Activated B cell treated with CpG ODN at 0.5 μM for 24 hours (primary cell): ENCODE measurements around the gene ZSCAN5A. TPM values are rescaled to one million over a fixed set of nuclear protein-coding genes. Genes with fewer than 3 reads are reported as not detected.

Experiments used
- ATAC-seq: fragments of 200-7000 bp; cut with Tn5 transposase; one replicate; pipeline ENCODE4 v1.10.0; 2021; ENCODE audit warnings: low read depth, mild to moderate bottlenecking, moderate library complexity
- CTCF ChIA-PET: fragments of 350-600 bp; sonication (Branson Sonifier 250); formaldehyde crosslinking; loops from one replicate; lab custom pipeline; 2021; ENCODE audit warnings: antibody characterized with exemption; lab: Charles Lee
- POLR2A ChIA-PET: fragments of 350-600 bp; sonication (Branson Sonifier 250); formaldehyde crosslinking; loops from one replicate; lab custom pipeline; 2021; ENCODE audit warnings: antibody characterized with exemption; lab: Charles Lee
- DNase-seq: peaks from one replicate; pipeline ENCODE4 v3.0.0; 2022
- H3K27ac Mint-ChIP-seq: one replicate; pipeline ENCODE4 v1.8.0; 2020; ENCODE audit warnings: mixed read lengths
- H3K27me3 Mint-ChIP-seq: one replicate; pipeline ENCODE4 v1.8.0; 2021; ENCODE audit warnings: mixed read lengths
- H3K36me3 Mint-ChIP-seq: one replicate; pipeline ENCODE4 v1.8.0; 2021; ENCODE audit warnings: low read depth, mixed read lengths
- H3K4me1 Mint-ChIP-seq: one replicate; pipeline ENCODE4 v1.8.0; 2021; ENCODE audit warnings: mixed read lengths
- H3K4me3 Mint-ChIP-seq: one replicate; pipeline ENCODE4 v1.8.0; 2020; ENCODE audit warnings: mild to moderate bottlenecking, mixed read lengths
- H3K9me3 Mint-ChIP-seq: one replicate; pipeline ENCODE4 v1.8.0; 2020; ENCODE audit warnings: mixed read lengths
- CTCF ChIP-seq: fragments of 200-600 bp; IDR thresholded peaks from one replicate; pipeline ENCODE4 v1.8.0; 2022; ENCODE audit warnings: antibody characterized with exemption, mild to moderate bottlenecking
- intact Hi-C: fragments of 100-400 bp; cut with micrococcal nuclease; formaldehyde crosslinking; loops from one replicate; pipeline ENCODE4 v1.15.1; 2024
- total RNA-seq: library from RNA; stranded (reverse); gene quantifications from 2 replicates; pipeline ENCODE4 v1.2.3, GENCODE V29; 2022

ZSCAN5A gene
- total RNA-seq, 1 donor from 2014 or later, result 17.8 TPM

DNA sequence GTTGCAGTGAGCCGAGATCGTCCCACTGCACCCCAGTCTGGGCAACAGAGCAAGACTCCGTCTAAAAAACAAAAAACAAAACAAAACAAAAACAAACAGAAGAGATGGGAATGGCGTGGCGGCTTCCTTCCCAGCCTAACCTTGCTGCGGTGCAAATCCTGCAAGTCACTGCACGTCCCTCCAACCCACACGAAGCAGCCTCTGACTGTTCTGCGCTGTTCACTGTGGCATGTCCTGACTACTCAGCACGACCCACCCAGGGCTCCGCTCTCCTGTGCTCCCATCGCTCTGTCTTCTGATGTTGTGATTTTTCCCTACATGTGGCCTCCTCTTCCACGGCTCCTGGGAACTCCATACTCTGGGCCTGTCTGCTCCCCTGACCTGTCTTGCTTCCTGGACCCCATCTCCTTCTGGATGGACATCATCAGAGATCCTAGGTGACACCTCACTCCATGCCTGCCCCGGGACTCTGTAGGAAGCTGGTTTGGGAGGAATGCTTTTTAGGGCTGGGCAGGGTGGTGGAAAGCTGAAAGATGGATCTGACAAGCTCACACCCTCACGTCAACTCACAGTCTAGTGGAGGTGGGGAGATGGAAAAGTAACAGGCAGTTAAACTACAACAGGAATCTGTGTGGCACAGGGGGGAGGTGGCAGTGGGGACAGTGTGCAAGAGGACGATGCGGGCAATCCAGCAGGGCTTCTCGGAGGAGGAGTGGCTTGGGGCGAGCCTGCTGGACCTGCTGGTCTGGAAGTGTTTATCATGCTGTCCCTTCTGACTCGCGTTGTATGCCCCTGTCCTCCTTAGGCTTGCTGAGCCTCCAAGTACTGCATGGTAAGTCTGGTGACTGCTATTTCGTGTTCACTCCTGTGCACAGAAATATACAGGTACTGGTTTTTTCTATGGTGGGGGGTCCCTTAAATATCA is 18.8 kb downstream of the ZSCAN5A start:
- TF ChIP-seq CTCF, result no peak
- POLR2A ChIA-PET, result no interaction called here
- Mint-ChIP-seq H3K4me1 (no peaks in the 10 kb centered on the region), H3K9me3 (no peaks in the 10 kb centered on the region), H3K27me3 (no peaks in the 10 kb centered on the region), H3K36me3 (peaks cover 33% of the 10 kb centered on the region), H3K4me3 (no peak overlapping the region), H3K27ac (no peak overlapping the region)
- CTCF ChIA-PET, result no interaction called here
- intact Hi-C loops, result no loop called here
- no peak for ATAC-seq
- no peak for DNase-seq

DNA sequence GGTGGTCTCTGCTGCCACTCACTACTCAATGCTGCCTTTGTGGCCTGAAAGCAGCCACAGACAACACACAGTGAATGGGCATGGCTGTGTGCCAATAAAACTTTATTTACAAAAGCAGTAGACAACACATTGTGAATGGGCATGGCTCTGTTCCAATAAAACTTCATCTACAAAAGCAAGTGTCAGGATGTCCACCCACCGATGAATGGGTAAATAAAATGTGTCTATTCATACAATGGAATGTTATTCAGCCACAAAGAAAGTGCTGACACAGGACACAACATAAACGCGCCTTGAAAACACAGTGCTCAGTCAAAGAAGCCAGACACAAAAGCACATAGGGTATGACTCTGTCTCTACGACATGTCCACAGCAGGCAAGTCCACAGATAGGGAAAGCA is 20.1 kb downstream of the ZSCAN5A start:
- no peak overlapping the region for H3K4me3 Mint-ChIP-seq
- DNase-seq (no peak), ATAC-seq (no peak)
- H3K27ac Mint-ChIP-seq, result no peak overlapping the region
- H3K9me3 Mint-ChIP-seq, result no peaks in the 10 kb centered on the region
- ChIA-PET POLR2A (no interaction called here), CTCF (no interaction called here)
- no peaks in the 10 kb centered on the region for H3K27me3 Mint-ChIP-seq
- TF ChIP-seq CTCF, result no peak
- peaks cover 33% of the 10 kb centered on the region for H3K36me3 Mint-ChIP-seq
- H3K4me1 Mint-ChIP-seq, result no peaks in the 10 kb centered on the region
- intact Hi-C loops, result no loop called here

DNA sequence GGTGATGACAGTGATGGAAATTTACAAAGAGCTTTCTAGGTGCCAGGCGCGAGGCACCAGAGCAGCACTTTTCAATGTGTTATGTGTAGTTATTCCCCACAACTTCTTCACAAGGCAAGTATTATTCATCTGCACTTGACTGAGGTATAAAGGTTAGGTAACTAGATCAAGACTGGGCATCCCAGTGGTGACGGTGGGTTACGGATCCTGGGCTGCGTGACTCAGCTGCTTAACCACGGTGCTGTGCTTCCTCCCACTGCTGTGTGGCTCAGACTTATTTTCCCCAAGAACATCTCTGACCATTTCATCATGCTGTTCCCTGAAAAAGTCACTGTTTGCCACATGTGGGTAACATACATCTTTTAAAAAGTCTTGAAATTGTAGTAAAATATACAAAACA is 22.8 kb downstream of the ZSCAN5A start:
- DNase-seq (no peak), ATAC-seq (no peak)
- H3K4me3 Mint-ChIP-seq, result no peak overlapping the region
- ChIA-PET POLR2A (interaction anchor here (0.5 kb wide), 1 partner anchor 423 kb away, joined by 3 read pairs; no protein-coding TSS in a partner anchor), CTCF (no interaction called here)
- no peak overlapping the region for H3K27ac Mint-ChIP-seq
- intact Hi-C loops, result no loop called here
- no peaks in the 10 kb centered on the region for H3K27me3 Mint-ChIP-seq
- no peaks in the 10 kb centered on the region for H3K9me3 Mint-ChIP-seq
- H3K4me1 Mint-ChIP-seq, result no peaks in the 10 kb centered on the region
- TF ChIP-seq CTCF, result no peak
- H3K36me3 Mint-ChIP-seq, result peaks cover 21% of the 10 kb centered on the region

- no peak overlapping the region for H3K4me3 Mint-ChIP-seq
- no peak for TF ChIP-seq CTCF
- no peak overlapping the region for H3K27ac Mint-ChIP-seq
- H3K36me3 Mint-ChIP-seq, result peaks cover 12% of the 10 kb centered on the region
- DNase-seq, result no peak
- no peaks in the 10 kb centered on the region for H3K27me3 Mint-ChIP-seq
- intact Hi-C loops, result no loop called here
- CTCF ChIA-PET, result no interaction called here
- POLR2A ChIA-PET, result no interaction called here
- H3K9me3 Mint-ChIP-seq, result no peaks in the 10 kb centered on the region
- H3K4me1 Mint-ChIP-seq, result no peaks in the 10 kb centered on the region
- ATAC-seq, result no peak
Measured at GRCh38 chr19:56290104-56290503, 24.5 kb downstream of the ZSCAN5A start.

GRCh38 chr19:56284746-56285145 is 29.9 kb downstream of the ZSCAN5A start:
- no peaks in the 10 kb centered on the region for H3K4me1 Mint-ChIP-seq
- ChIA-PET POLR2A (no interaction called here), CTCF (no interaction called here)
- H3K27me3 Mint-ChIP-seq, result no peaks in the 10 kb centered on the region
- H3K36me3 Mint-ChIP-seq, result peaks cover 3% of the 10 kb centered on the region
- intact Hi-C loops, result no loop called here
- no peaks in the 10 kb centered on the region for H3K9me3 Mint-ChIP-seq
- H3K27ac Mint-ChIP-seq, result no peak overlapping the region
- ATAC-seq (no peak), DNase-seq (no peak)
- no peak for TF ChIP-seq CTCF
- no peak overlapping the region for H3K4me3 Mint-ChIP-seq
